ENCODE results near the gene ADAMTS9. TPM values are rescaled to one million over a fixed set of nuclear protein-coding genes. Genes with fewer than 3 reads are reported as not detected.

The ADAMTS9 gene
- total and polyA plus RNA-seq, 8 donors = 36.3 to 78.0 (median 56.7) TPM

DNA sequence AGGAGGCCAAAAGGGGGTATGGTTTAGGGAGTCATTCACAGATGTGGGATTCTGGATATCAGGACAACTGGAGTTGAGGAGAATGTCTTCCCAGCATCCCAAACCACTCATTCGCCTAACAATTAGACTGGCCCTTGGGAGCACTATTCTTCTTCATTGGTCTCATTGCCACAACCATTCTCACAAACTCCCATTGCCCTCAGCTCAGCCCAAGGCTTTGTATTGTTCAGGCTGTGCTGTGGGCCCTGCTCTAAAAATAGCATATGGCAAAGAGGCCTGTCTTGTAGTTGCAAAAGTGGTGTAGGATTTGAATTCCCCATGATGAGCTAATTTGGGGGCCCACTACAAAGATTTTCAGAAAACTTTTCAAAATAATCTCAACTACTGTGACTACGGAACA, 6.3 kb upstream of the ADAMTS9 start:
- intact Hi-C loops (cut with DNase I) = no loop called here
- Histone ChIP-seq H3K4me1 (peaks cover 0 to 4% of the 10 kb centered on the region in 2 donors), H3K27ac (no peak overlapping the region), H3K36me3 (no peaks in the 10 kb centered on the region), H3K27me3 (no peaks in the 10 kb centered on the region), H3K4me3 (no peak overlapping the region), H3K9me3 (no peaks in the 10 kb centered on the region)
- DNase-seq (no peak), ATAC-seq (no peak)
- TF ChIP-seq, protein P1, sequence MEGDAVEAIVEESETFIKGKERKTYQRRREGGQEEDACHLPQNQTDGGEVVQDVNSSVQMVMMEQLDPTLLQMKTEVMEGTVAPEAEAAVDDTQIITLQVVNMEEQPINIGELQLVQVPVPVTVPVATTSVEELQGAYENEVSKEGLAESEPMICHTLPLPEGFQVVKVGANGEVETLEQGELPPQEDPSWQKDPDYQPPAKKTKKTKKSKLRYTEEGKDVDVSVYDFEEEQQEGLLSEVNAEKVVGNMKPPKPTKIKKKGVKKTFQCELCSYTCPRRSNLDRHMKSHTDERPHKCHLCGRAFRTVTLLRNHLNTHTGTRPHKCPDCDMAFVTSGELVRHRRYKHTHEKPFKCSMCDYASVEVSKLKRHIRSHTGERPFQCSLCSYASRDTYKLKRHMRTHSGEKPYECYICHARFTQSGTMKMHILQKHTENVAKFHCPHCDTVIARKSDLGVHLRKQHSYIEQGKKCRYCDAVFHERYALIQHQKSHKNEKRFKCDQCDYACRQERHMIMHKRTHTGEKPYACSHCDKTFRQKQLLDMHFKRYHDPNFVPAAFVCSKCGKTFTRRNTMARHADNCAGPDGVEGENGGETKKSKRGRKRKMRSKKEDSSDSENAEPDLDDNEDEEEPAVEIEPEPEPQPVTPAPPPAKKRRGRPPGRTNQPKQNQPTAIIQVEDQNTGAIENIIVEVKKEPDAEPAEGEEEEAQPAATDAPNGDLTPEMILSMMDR (IDR thresholded peaks at IDR 0.05) = no peak

DNA sequence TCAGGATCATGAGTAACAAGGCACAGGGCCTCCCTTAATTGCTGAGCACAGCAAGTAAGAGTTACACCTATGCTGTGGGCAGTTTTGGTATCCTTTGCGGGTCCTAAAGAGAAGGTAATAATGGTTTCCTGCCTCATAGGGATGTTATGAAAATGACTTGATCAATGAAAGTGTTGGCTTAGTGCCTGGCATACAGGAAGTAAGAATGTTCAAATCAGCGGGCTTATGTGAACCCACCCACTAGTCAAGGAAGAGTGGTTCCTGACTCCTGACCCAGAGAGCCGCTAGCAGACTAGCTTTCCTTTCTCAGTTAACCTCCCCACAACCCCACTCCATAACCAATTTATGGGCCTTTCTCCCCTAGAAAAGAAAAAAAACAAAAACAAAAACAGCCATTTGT, 5.2 kb upstream of the ADAMTS9 start:
- DNase-seq (peak in 1 of 4 donors; percentile 19), ATAC-seq (no peak)
- Histone ChIP-seq H3K36me3 (no peaks in the 10 kb centered on the region), H3K4me3 (no peak overlapping the region), H3K9me3 (no peaks in the 10 kb centered on the region), H3K27me3 (peaks cover 0 to 8% of the 10 kb centered on the region in 2 donors), H3K4me1 (peaks cover 0 to 6% of the 10 kb centered on the region in 2 donors), H3K27ac (no peak overlapping the region)
- intact Hi-C loops (cut with DNase I) = no loop called here
- TF ChIP-seq, protein P1 (IDR thresholded peaks at IDR 0.05) = no peak

DNA sequence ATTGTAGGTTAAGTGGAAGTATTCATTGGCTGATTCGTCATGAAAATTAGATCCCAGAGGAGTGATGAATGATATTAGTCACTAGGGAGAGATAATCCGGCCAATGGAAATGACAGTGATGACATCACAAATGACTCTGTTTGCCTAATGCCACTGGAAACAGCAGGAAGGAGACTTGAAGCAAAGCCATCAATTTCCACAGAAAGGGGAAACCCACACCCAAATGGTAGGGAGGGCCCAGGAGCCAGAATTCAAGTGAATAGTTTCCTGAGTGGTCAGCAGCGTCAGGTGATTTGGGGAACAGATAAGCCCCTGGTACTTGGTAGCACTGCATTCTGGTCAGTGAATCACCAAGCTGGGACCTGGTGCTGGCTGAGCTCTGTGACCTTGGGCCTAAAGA, 3.3 kb upstream of the ADAMTS9 start:
- H3K27ac ChIP-seq = no peak overlapping the region
- H3K4me1 ChIP-seq = peaks cover 0 to 6% of the 10 kb centered on the region in 2 donors
- no peak for DNase-seq
- TF ChIP-seq, protein P1 (IDR thresholded peaks at IDR 0.05) = no peak
- no peak for ATAC-seq
- H3K27me3 ChIP-seq = peaks cover 0 to 28% of the 10 kb centered on the region in 2 donors
- intact Hi-C loops (cut with DNase I) = no loop called here
- H3K4me3 ChIP-seq = no peak overlapping the region
- no peaks in the 10 kb centered on the region for H3K36me3 ChIP-seq
- no peaks in the 10 kb centered on the region for H3K9me3 ChIP-seq

DNA sequence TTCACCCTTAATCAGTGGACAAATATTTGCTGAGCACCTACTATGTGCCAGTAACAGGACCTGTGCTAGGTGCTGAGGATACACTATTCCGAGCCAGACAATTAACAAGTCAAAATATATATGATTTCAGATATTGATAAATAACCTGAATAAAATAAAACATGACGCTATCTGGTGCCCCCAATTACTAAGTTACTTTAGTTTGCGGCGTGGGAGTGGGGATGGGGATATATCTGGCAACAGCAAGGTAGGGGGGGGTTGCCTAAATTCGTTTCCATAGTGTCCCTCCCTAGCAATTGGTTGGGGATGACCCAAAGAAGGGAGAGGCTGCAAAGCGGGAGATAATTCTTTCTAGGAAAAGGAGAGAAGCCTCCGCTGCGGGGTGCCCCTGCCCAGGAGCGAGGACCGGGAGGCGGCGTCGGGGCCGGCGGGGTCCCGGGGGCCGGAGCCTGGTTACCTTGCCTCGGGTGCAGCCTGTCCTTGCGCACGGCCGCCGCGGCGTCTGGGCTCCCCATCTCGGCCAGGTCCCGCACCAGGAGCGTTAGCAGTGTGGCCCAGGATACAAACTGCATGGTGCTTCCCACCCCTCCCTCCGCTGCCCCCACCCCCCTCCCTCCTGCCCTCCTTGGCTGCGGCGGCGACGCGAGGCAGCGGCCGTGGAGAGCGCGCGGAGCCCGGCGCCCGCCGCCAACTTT, 567 bp downstream of the ADAMTS9 start:
- H3K4me1 ChIP-seq = peaks cover 3 to 10% of the 10 kb centered on the region in 2 donors
- H3K4me3 ChIP-seq = peak overlapping the region; percentile 43 to 59
- ATAC-seq (peak; percentile 7), DNase-seq (peak; percentile 8 to 80 (median 26))
- no peaks in the 10 kb centered on the region for H3K36me3 ChIP-seq
- no peaks in the 10 kb centered on the region for H3K9me3 ChIP-seq
- peaks cover 0 to 42% of the 10 kb centered on the region in 2 donors for H3K27me3 ChIP-seq
- H3K27ac ChIP-seq = peak overlapping the region; percentile 87 to 97
- intact Hi-C loops (cut with DNase I) = loop anchor here in 1 of 2 donors (10.0 kb wide), 2 partner anchors 478 to 558 kb away; no protein-coding TSS in a partner anchor
- TF ChIP-seq, protein P1 (IDR thresholded peaks at IDR 0.05) = no peak

DNA sequence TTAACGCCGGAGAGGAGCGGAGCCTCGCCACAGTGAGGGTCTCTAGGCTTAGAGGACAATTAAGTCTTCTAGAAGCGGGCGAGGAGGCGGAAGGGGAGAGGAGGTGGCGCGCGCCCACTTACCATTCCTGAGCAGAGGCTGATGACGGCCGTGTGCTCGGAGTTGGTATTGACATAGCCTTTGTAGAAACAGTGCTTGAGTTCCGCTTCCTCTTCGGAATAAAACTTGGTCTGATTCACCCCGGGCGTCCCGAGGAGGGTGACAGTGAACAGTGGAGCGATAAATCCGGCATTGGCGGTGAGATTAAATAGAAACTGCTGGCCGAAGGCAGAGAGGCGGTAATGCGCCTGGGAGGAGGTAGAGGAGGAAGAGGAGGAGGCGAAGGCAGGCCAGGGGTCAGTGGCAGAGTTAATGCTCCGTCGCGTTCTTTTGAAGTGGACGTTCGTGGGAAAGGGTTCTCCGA, 1.3 kb downstream of the ADAMTS9 start:
- peaks cover 0 to 2% of the 10 kb centered on the region in 2 donors for H3K36me3 ChIP-seq
- H3K9me3 ChIP-seq = no peaks in the 10 kb centered on the region
- DNase-seq (peak in 3 of 4 donors; percentile 47 to 72 (median 68)), ATAC-seq (peak; percentile 45)
- H3K27ac ChIP-seq = peak overlapping the region; percentile 87 to 97
- H3K4me1 ChIP-seq = peaks cover 3 to 17% of the 10 kb centered on the region in 2 donors
- H3K27me3 ChIP-seq = peaks cover 0 to 42% of the 10 kb centered on the region in 2 donors
- intact Hi-C loops (cut with DNase I) = loop anchor here in 1 of 2 donors (10.0 kb wide), 2 partner anchors 478 to 558 kb away; no protein-coding TSS in a partner anchor
- TF ChIP-seq, protein P1 (IDR thresholded peaks at IDR 0.05) = no peak
- peak overlapping the region; percentile 43 to 59 for H3K4me3 ChIP-seq

Data from left lung (tissue), 10 donors.